Upper lobe of left lung (tissue), 6 donors: ENCODE measurements around the gene SLC19A2. TPM values are rescaled to one million over a fixed set of nuclear protein-coding genes. Genes with fewer than 3 reads are reported as not detected.

Experiments used
- ATAC-seq, 2 donors: fragments of 200-7000 bp; cut with Tn5 transposase; one replicate each; pipeline ENCODE4 v1.9.1; 2022; ENCODE audit warnings: mild to moderate bottlenecking in 2 of 2, moderate library complexity in 2 of 2; ENCODE audit not compliant: low FRiP score in 2 of 2
- DNase-seq, 2 donors: peaks; one replicate each; pipeline ENCODE4 v3.0.0-alpha.2; 2019 to 2020
- H3K27ac ChIP-seq, 4 donors: fragments of 200-600 bp; sonication (generic); one replicate each; pipeline ENCODE4 v1.5.1; 2016 to 2019
- H3K27me3 ChIP-seq, 4 donors: fragments of 200-600 bp; sonication (generic); one replicate each; pipeline ENCODE4 v1.5.1; 2017 to 2019
- H3K36me3 ChIP-seq, 4 donors: fragments of 200-600 bp; sonication (generic); one replicate each; pipeline ENCODE4 v1.5.1; 2016 to 2019
- H3K4me1 ChIP-seq, 4 donors: fragments of 200-600 bp; sonication (generic); one replicate each; pipeline ENCODE4 v1.5.1; 2018 to 2019
- H3K4me3 ChIP-seq, 4 donors: fragments of 200-600 bp; sonication (generic); one replicate each; pipeline ENCODE4 v1.5.1; 2017 to 2019; ENCODE audit warnings: mild to moderate bottlenecking in 2 of 4, moderate library complexity in 1 of 4
- H3K9me3 ChIP-seq, 4 donors: fragments of 200-600 bp; sonication (generic); one replicate each; pipeline ENCODE4 v1.5.1; 2018 to 2019
- CTCF ChIP-seq, 6 experiments: fragments of 450-650 bp in 4 of 6; fragments of 200-600 bp in 2 of 6; sonication (generic) in 2 of 6; IDR thresholded peaks; one replicate each; pipeline ENCODE4 v1.5.1; 2016 to 2019; ENCODE audit warnings: antibody characterized with exemption in 6 of 6
- EP300 ChIP-seq, 4 donors: sonication (generic); formaldehyde crosslinking; IDR thresholded peaks; one replicate each; pipeline ENCODE4 v1.5.1; 2017; ENCODE audit warnings: antibody characterized with exemption in 4 of 4, control low read depth in 2 of 4
- POLR2A ChIP-seq, 4 donors: fragments of 450-650 bp; IDR thresholded peaks; one replicate each; pipeline ENCODE4 v1.5.1; 2016 to 2017; ENCODE audit warnings: antibody characterized with exemption in 4 of 4, mild to moderate bottlenecking in 2 of 4
- POLR2AphosphoS5 ChIP-seq, 2 donors: sonication (generic); formaldehyde crosslinking; IDR thresholded peaks; one replicate each; pipeline ENCODE4 v1.5.1; 2017; ENCODE audit warnings: antibody characterized with exemption in 2 of 2
- WGBS, 2 donors: methylation state at CpG; one replicate each; pipeline ENCODE4 v1.1.5; 2017 to 2018; 5-methylcytosine and 5-hydroxymethylcytosine counted together
- total RNA-seq, 6 donors: library from RNA; depleted of rRNA in 4 of 6; stranded (reverse); fragments of >200 nt in 4 of 6; gene quantifications; one replicate each; pipeline versions ENCODE4 v1.1.0 to v1.2.1, GENCODE V29; 2016 to 2021
- donor health status: DM: no; HTN: no; CAD: no; lungs with moderate emphysema.
- donor health status: DM: no; HTN: yes; CAD: no; lungs with severe emphysema.

Gene SLC19A2
- total RNA-seq, 6 donors from 2014 or later, result 8.4 to 37.1 (median 13.6) TPM

GRCh38 chr1:169514566-169515270 is 29.0 kb upstream of the SLC19A2 start:
- TF ChIP-seq EP300 (IDR thresholded peaks at IDR 0.05), result no peak
- no peak for TF ChIP-seq POLR2AphosphoS5 (IDR thresholded peaks at IDR 0.05)
- no peak for TF ChIP-seq CTCF (IDR thresholded peaks at IDR 0.05)
- H3K4me1 ChIP-seq, result peaks cover 0 to 4% (median 2%) of the 10 kb centered on the region in 4 donors

GRCh38 chr1:169513208-169513607 is 27.5 kb upstream of the SLC19A2 start:
- peak in 1 of 2 donors; percentile 52 for ATAC-seq
- Histone ChIP-seq H3K27me3 (no peaks in the 10 kb centered on the region), H3K4me1 (peaks cover 4 to 13% (median 8%) of the 10 kb centered on the region in 4 donors), H3K9me3 (no peaks in the 10 kb centered on the region), H3K4me3 (no peak overlapping the region), H3K27ac (peak overlapping the region in 1 of 4 donors; percentile 42), H3K36me3 (no peaks in the 10 kb centered on the region)
- TF ChIP-seq CTCF (IDR thresholded peaks at IDR 0.05), result no peak
- no peak for TF ChIP-seq POLR2A (IDR thresholded peaks at IDR 0.05)
- no peak for TF ChIP-seq EP300 (IDR thresholded peaks at IDR 0.05)
- DNase-seq, result no peak

More at GRCh38 chr1:169514566-169515270, 29.0 kb upstream of the SLC19A2 start:
- ATAC-seq, result no peak
- Histone ChIP-seq H3K9me3 (no peaks in the 10 kb centered on the region), H3K27me3 (no peaks in the 10 kb centered on the region), H3K36me3 (no peaks in the 10 kb centered on the region), H3K4me3 (no peak overlapping the region), H3K27ac (no peak overlapping the region)
- WGBS, 2 donors, result 53 to 58% methylated on average over 2 of the region's 2 CpGs
- DNase-seq, result no peak

- Histone ChIP-seq H3K4me3 (no peak overlapping the region), H3K27ac (peak overlapping the region in 2 of 4 donors; percentile 5 to 15), H3K9me3 (no peaks in the 10 kb centered on the region), H3K4me1 (peaks cover 4 to 15% (median 10%) of the 10 kb centered on the region in 4 donors), H3K27me3 (no peaks in the 10 kb centered on the region), H3K36me3 (no peaks in the 10 kb centered on the region)
- TF ChIP-seq CTCF (IDR thresholded peaks at IDR 0.05) (no peak), POLR2A (IDR thresholded peaks at IDR 0.05) (no peak), POLR2AphosphoS5 (IDR thresholded peaks at IDR 0.05) (peak in 1 of 2 donors; percentile 20)
- WGBS, 2 donors, result 66 to 74% methylated on average over 3 of the region's 3 CpGs
- peak in 1 of 2 donors; percentile 86 for ATAC-seq
- no peak for DNase-seq
These were observed 25.7 kb upstream of the SLC19A2 start for GRCh38 chr1:169511316-169512005.

GRCh38 chr1:169510060-169510459 is 24.3 kb upstream of the SLC19A2 start:
- Histone ChIP-seq H3K27ac (no peak overlapping the region), H3K36me3 (no peaks in the 10 kb centered on the region), H3K4me1 (peaks cover under 1 to 15% (median 10%) of the 10 kb centered on the region in 4 donors), H3K27me3 (no peaks in the 10 kb centered on the region), H3K4me3 (no peak overlapping the region), H3K9me3 (no peaks in the 10 kb centered on the region)
- ATAC-seq, result no peak
- TF ChIP-seq CTCF (IDR thresholded peaks at IDR 0.05) (no peak), EP300 (IDR thresholded peaks at IDR 0.05) (no peak), POLR2AphosphoS5 (IDR thresholded peaks at IDR 0.05) (no peak), POLR2A (IDR thresholded peaks at IDR 0.05) (no peak)
- no peak for DNase-seq
- WGBS, 2 donors, result 72 to 90% methylated on average over 4 of the region's 4 CpGs
